Astrocyte of the hippocampus (primary cell): ENCODE results near the gene CPAMD8.

ENCODE experiments used
- DNase-seq: peaks from one replicate; pipeline ENCODE4 v3.0.0; 2011; ENCODE audit warnings: low read depth, low spot score

CPAMD8 gene

GRCh38 chr19:17026706-17027534 lies at the start of gene CPAMD8:
TSS of gene CPAMD8 (minus strand) at chr19:17026810. CDS start at chr19:17026642, 168 bp downstream.
- no peak for DNase-seq

- DNase-seq: peak; percentile 55
These were observed 49.4 kb upstream of the CPAMD8 start for GRCh38 chr19:17075864-17076542.

- DNase-seq: peak; percentile 100
These were observed 48.6 kb upstream of the CPAMD8 start, which contains the start of the genes HAUS8 and MYO9B for GRCh38 chr19:17075035-17075863. TSS of gene HAUS8 (minus strand) at chr19:17075452. CDS start at chr19:17075422, 30 bp downstream. TSS of gene MYO9B (plus strand) at chr19:17075777. CDS start at chr19:17101718, 25,941 bp downstream.

- DNase-seq: no peak
These were observed 48.0 kb upstream of the CPAMD8 start for GRCh38 chr19:17074634-17075034.

GRCh38 chr19:17073869-17074633 lies 47.4 kb upstream of the CPAMD8 start:
- no peak for DNase-seq

GRCh38 chr19:17070912-17071311 lies 44.3 kb upstream of the CPAMD8 start:
- no peak for DNase-seq

- DNase-seq: no peak
These were observed 43.8 kb upstream of the CPAMD8 start for GRCh38 chr19:17070421-17070820.

GRCh38 chr19:17069193-17069592 lies 42.6 kb upstream of the CPAMD8 start:
- no peak for DNase-seq

GRCh38 chr19:17063428-17063827 lies 36.8 kb upstream of the CPAMD8 start:
- no peak for DNase-seq

GRCh38 chr19:17061691-17062090 lies 35.1 kb upstream of the CPAMD8 start:
- DNase-seq: no peak

GRCh38 chr19:17061205-17061604 lies 34.6 kb upstream of the CPAMD8 start:
- DNase-seq: no peak

- no peak for DNase-seq
These were observed 34.2 kb upstream of the CPAMD8 start for GRCh38 chr19:17060802-17061201.

GRCh38 chr19:17058236-17058635 lies 31.6 kb upstream of the CPAMD8 start:
- peak; percentile 52 for DNase-seq

- DNase-seq: no peak
These were observed 29.0 kb upstream of the CPAMD8 start for GRCh38 chr19:17055636-17056035.

GRCh38 chr19:17054746-17055145 lies 28.1 kb upstream of the CPAMD8 start:
- DNase-seq: no peak

- DNase-seq: peak; percentile 73
These were observed 25.8 kb upstream of the CPAMD8 start for GRCh38 chr19:17052439-17052838.

GRCh38 chr19:17049711-17050280 lies 23.2 kb upstream of the CPAMD8 start:
- DNase-seq: peak; percentile 64

GRCh38 chr19:17048885-17049453 lies 22.4 kb upstream of the CPAMD8 start:
- no peak for DNase-seq

GRCh38 chr19:17045907-17046502 lies 19.4 kb upstream of the CPAMD8 start:
- DNase-seq: no peak

- DNase-seq: no peak
These were observed 17.1 kb upstream of the CPAMD8 start for GRCh38 chr19:17043744-17044143.
